NCI-H446 treated with DMSO at 0.1 percent for 48 hours (cell line): ENCODE data around the gene CCDC47.
"Not testable (repeated sequence)": the region's sequence is repeated elsewhere in the genome, so short reads cannot be mapped to it uniquely, and the experiment has no call there.

Experiments used
- DNase-seq: peaks from one replicate; lab custom pipeline; 2025; lab: John Stamatoyannopoulos, UW

Gene CCDC47

GRCh38 chr17:63773272-63774140 lies at the start of gene CCDC47:
Gene CCDC47 (minus strand): TSS chr17:63773597. CDS start chr17:63766175, 7,422 bp downstream.
- DNase-seq, result peak; percentile 97

GRCh38 chr17:63822537-63822936 lies 49.1 kb upstream of the CCDC47 start:
- no peak for DNase-seq

- no peak for DNase-seq
Measured at GRCh38 chr17:63821804-63822203, 48.4 kb upstream of the CCDC47 start.

- no peak for DNase-seq
Measured at GRCh38 chr17:63820963-63821561, 47.7 kb upstream of the CCDC47 start.

- DNase-seq, result no peak
Measured at GRCh38 chr17:63819585-63820537, 46.5 kb upstream of the CCDC47 start.

GRCh38 chr17:63819131-63819530 lies 45.7 kb upstream of the CCDC47 start:
- DNase-seq, result no peak

GRCh38 chr17:63817736-63818385 lies 44.5 kb upstream of the CCDC47 start:
- DNase-seq, result no peak

GRCh38 chr17:63816669-63817068 lies 43.3 kb upstream of the CCDC47 start:
- DNase-seq, result no peak

GRCh38 chr17:63816123-63816522 lies 42.7 kb upstream of the CCDC47 start:
- no peak for DNase-seq

- no peak for DNase-seq
Measured at GRCh38 chr17:63809970-63810369, 36.6 kb upstream of the CCDC47 start.

- DNase-seq, result no peak
Measured at GRCh38 chr17:63805591-63805990, 32.2 kb upstream of the CCDC47 start.

- no peak for DNase-seq
Measured at GRCh38 chr17:63804328-63804727, 30.9 kb upstream of the CCDC47 start.

GRCh38 chr17:63800783-63801182 lies 27.4 kb upstream of the CCDC47 start:
- DNase-seq, result no peak

GRCh38 chr17:63798572-63799106 lies 25.2 kb upstream of the CCDC47 start:
- no peak for DNase-seq

- not testable (repeated sequence) for DNase-seq
Measured at GRCh38 chr17:63796375-63796774, 23.0 kb upstream of the CCDC47 start.

GRCh38 chr17:63792055-63792729 lies 18.8 kb upstream of the CCDC47 start:
- no peak for DNase-seq

- no peak for DNase-seq
Measured at GRCh38 chr17:63790057-63790456, 16.7 kb upstream of the CCDC47 start.

- DNase-seq, result no peak
Measured at GRCh38 chr17:63786971-63787711, 13.7 kb upstream of the CCDC47 start.

GRCh38 chr17:63786117-63786516 lies 12.7 kb upstream of the CCDC47 start:
- no peak for DNase-seq

- no peak for DNase-seq
Measured at GRCh38 chr17:63785556-63785955, 12.2 kb upstream of the CCDC47 start.
